CD4-positive, alpha-beta T cell (primary cell): ENCODE measurements around the gene NEK1. TPM values are rescaled to one million over a fixed set of nuclear protein-coding genes. Genes with fewer than 3 reads are reported as not detected.

Experiments
- ATAC-seq: fragments of 200-7000 bp; cut with Tn5 transposase; one replicate; pipeline ENCODE4 v1.10.0; 2022; ENCODE audit warnings: mild to moderate bottlenecking; ENCODE audit not compliant: poor library complexity
- CTCF ChIA-PET: fragments of 350-600 bp; sonication (Branson Sonifier 250); formaldehyde crosslinking; loops from one replicate; lab custom pipeline; 2021; ENCODE audit warnings: antibody characterized with exemption, inconsistent platforms; lab: Charles Lee
- POLR2A ChIA-PET: fragments of 350-600 bp; sonication (Branson Sonifier 250); formaldehyde crosslinking; loops from one replicate; lab custom pipeline; 2021; ENCODE audit warnings: antibody characterized with exemption, inconsistent platforms; lab: Charles Lee
- DNase-seq, 14 experiments: peaks; one replicate each; pipeline ENCODE4 v3.0.0-alpha.2; 2013 to 2020; ENCODE audit warnings: mixed read lengths in 2 of 14
- H3K27ac ChIP-seq, 2 donors: one replicate each; pipeline versions ENCODE4 v1.5.1 to v1.7.0; 2013; ENCODE audit warnings: low read length in 2 of 2, low read depth in 1 of 2, mild to moderate bottlenecking in 1 of 2
- H3K27me3 ChIP-seq, 2 experiments: 1 replicate in 1 of 2; 2 replicates in 1 of 2; pipeline versions ENCODE4 v1.6.1 to v1.7.0; 2013; ENCODE audit warnings: low read length in 2 of 2, control low read depth in 1 of 2, mild to moderate bottlenecking in 1 of 2, moderate library complexity in 1 of 2; ENCODE audit not compliant: insufficient read depth in 2 of 2, control insufficient read depth in 1 of 2
- H3K36me3 ChIP-seq: one replicate; pipeline ENCODE4 v1.6.1; 2013; ENCODE audit warnings: low read length, control low read depth; ENCODE audit not compliant: insufficient read depth
- H3K4me1 ChIP-seq: one replicate; pipeline ENCODE4 v1.6.1; 2013; ENCODE audit warnings: low read length, control low read depth; ENCODE audit not compliant: insufficient read depth
- H3K4me3 ChIP-seq: one replicate; pipeline ENCODE4 v1.5.1; 2013; ENCODE audit warnings: mild to moderate bottlenecking, low read length, moderate library complexity
- H3K9me3 ChIP-seq, 2 experiments: 1 replicate in 1 of 2; 2 replicates in 1 of 2; pipeline versions ENCODE4 v1.6.1 to v1.7.0; 2013; ENCODE audit warnings: low read length in 2 of 2, mild to moderate bottlenecking in 2 of 2, control low read depth in 1 of 2, moderate library complexity in 1 of 2; ENCODE audit not compliant: control insufficient read depth in 1 of 2, insufficient read depth in 1 of 2
- H3K27ac Mint-ChIP-seq: one replicate; pipeline ENCODE4 v1.8.0; 2020; ENCODE audit warnings: mixed read lengths
- H3K27me3 Mint-ChIP-seq: one replicate; pipeline ENCODE4 v1.8.0; 2021; ENCODE audit warnings: mixed read lengths
- H3K36me3 Mint-ChIP-seq: one replicate; pipeline ENCODE4 v1.8.0; 2021; ENCODE audit warnings: low read depth, mixed read lengths
- H3K4me1 Mint-ChIP-seq: one replicate; pipeline ENCODE4 v1.8.0; 2021; ENCODE audit warnings: low read depth, mixed read lengths
- H3K4me3 Mint-ChIP-seq: one replicate; pipeline ENCODE4 v1.8.0; 2020; ENCODE audit warnings: mild to moderate bottlenecking, mixed read lengths
- H3K9me3 Mint-ChIP-seq: one replicate; pipeline ENCODE4 v1.8.0; 2020; ENCODE audit warnings: mixed read lengths
- intact Hi-C, 2 experiments: fragments of 100-400 bp; cut with DNase I in 1 of 2; cut with micrococcal nuclease in 1 of 2; formaldehyde crosslinking; loops; one replicate each; pipeline versions ENCODE4 v1.15.1 to v1.9.0; 2023 to 2025; cut with DNase I, micrococcal nuclease
- total RNA-seq, 174 experiments: library from RNA in 2 of 174; stranded (reverse) in 2 of 174; gene quantifications; one replicate each; pipeline ENCODE4 v1.2.3 and lab custom pipeline; 2021 to 2026
- TF ChIP-seq, protein P1 (sequence below): fragments of 200-600 bp; IDR thresholded peaks from one replicate; pipeline ENCODE4 v1.8.0; 2022; ENCODE audit warnings: antibody characterized with exemption, mild to moderate bottlenecking

Gene NEK1
- total RNA-seq, 2 experiments from 2014 or later = 9.5 to 10.2 TPM

DNA sequence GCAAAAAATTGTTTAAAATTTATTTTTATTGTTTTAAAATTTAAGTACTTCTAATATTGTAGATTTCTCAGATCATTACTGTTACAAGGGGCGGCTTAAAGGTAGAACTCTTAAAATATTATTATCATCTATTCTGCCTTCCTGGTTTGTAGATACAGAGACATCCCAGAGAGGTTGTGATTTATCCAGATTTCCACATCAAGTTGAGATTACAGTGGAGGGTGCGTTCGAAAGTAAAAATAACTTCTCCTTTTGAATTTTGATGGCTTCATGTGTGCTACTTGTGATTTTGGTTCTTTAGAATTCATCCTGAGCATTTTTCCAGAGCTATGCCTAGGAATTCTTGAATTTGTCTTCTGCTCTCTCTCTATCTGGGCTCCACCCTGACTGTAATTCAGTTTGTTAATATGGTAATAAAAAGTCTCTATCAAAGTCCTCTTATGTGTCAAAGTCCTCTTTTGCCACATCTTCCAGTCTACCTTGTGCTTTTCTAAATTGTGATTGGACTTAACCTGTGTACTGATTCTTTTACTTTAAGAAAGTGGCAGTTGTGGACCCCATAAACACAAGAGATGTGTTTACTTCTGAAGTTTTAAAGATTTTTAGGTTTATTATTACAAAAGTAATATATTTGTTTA, 45.2 kb upstream of the NEK1 start:
- DNase-seq (no peak), ATAC-seq (no peak)
- TF ChIP-seq, protein P1, sequence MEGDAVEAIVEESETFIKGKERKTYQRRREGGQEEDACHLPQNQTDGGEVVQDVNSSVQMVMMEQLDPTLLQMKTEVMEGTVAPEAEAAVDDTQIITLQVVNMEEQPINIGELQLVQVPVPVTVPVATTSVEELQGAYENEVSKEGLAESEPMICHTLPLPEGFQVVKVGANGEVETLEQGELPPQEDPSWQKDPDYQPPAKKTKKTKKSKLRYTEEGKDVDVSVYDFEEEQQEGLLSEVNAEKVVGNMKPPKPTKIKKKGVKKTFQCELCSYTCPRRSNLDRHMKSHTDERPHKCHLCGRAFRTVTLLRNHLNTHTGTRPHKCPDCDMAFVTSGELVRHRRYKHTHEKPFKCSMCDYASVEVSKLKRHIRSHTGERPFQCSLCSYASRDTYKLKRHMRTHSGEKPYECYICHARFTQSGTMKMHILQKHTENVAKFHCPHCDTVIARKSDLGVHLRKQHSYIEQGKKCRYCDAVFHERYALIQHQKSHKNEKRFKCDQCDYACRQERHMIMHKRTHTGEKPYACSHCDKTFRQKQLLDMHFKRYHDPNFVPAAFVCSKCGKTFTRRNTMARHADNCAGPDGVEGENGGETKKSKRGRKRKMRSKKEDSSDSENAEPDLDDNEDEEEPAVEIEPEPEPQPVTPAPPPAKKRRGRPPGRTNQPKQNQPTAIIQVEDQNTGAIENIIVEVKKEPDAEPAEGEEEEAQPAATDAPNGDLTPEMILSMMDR = no peak
- Mint-ChIP-seq H3K4me1 (peaks cover 29% of the 10 kb centered on the region), H3K4me3 (no peak overlapping the region), H3K9me3 (no peaks in the 10 kb centered on the region), H3K27ac (no peak overlapping the region), H3K27me3 (no peaks in the 10 kb centered on the region), H3K36me3 (peaks cover 10% of the 10 kb centered on the region)
- intact Hi-C loops = no loop called here
- Histone ChIP-seq H3K9me3 (no peaks in the 10 kb centered on the region), H3K4me3 (no peak overlapping the region), H3K27me3 (no peaks in the 10 kb centered on the region), H3K27ac (no peak overlapping the region), H3K4me1 (peaks cover 5% of the 10 kb centered on the region), H3K36me3 (no peaks in the 10 kb centered on the region)
- ChIA-PET CTCF (interaction anchor here (1.2 to 3.6 kb wide), 2 partner anchors 19 to 45 kb away, joined by 3 to 22 read pairs; partner anchors contain the start of gene NEK1), POLR2A (interaction anchor here (3.5 kb wide), 1 partner anchor 45 kb away, joined by 10 read pairs; the partner anchor contains the start of gene NEK1)

DNA sequence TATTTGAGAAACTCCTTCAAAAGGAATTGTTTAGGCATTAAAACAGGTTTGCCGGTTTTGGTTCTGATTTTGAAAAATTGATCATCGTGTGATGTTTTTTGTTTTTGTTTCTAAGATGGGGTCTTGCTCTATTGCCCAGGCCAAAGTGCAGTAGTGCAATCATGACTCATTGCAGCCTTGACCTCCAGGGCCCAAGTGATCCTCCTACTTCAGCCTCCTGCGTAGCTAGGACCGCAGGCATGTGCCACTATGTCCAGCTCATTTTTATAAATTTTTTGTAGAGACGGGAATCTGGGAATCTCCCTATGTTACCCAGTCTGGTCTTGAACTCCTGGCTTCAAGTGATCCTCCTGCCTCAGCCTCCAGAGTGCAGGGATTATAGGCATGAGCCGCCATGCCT, 43.0 kb upstream of the NEK1 start:
- Histone ChIP-seq H3K9me3 (no peaks in the 10 kb centered on the region), H3K27me3 (no peaks in the 10 kb centered on the region), H3K4me3 (no peak overlapping the region), H3K4me1 (peaks cover 3% of the 10 kb centered on the region), H3K36me3 (no peaks in the 10 kb centered on the region), H3K27ac (no peak overlapping the region)
- ATAC-seq = no peak
- POLR2A ChIA-PET = no interaction called here
- intact Hi-C loops = no loop called here
- Mint-ChIP-seq H3K9me3 (no peaks in the 10 kb centered on the region), H3K27me3 (no peaks in the 10 kb centered on the region), H3K4me3 (no peak overlapping the region), H3K27ac (no peak overlapping the region), H3K36me3 (peaks cover 22% of the 10 kb centered on the region), H3K4me1 (peaks cover 32% of the 10 kb centered on the region)
- CTCF ChIA-PET = interaction anchor here (1.2 kb wide), 1 partner anchor 37 kb away, joined by 3 read pairs; no protein-coding TSS in a partner anchor
- DNase-seq = no peak
- TF ChIP-seq, protein P1 = no peak

DNA sequence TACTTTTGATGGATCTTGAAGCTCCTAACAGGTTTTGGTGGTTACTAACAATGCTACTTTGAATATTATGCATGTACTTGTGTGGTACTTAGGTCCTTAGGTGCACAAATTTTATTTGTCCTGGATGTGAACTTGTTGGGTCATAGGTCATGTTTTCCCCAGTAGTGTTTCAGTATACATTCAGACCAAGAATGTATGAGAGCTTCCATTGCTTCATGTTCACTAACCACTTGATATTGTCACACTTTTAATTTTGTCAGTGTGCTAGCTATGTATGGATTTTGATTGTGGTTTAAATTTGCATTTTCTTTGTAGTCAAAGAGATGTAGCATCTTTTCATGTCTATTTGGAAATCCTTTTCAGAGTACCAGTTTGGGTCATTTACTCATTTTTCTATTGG, 40.2 kb upstream of the NEK1 start:
- CTCF ChIA-PET = interaction anchor here (0.7 kb wide), 1 partner anchor 39 kb away, joined by 3 read pairs; no protein-coding TSS in a partner anchor
- TF ChIP-seq, protein P1 = no peak
- no peak for ATAC-seq
- Mint-ChIP-seq H3K4me3 (no peak overlapping the region), H3K27ac (no peak overlapping the region), H3K36me3 (peaks cover 28% of the 10 kb centered on the region), H3K9me3 (no peaks in the 10 kb centered on the region), H3K27me3 (no peaks in the 10 kb centered on the region), H3K4me1 (peaks cover 31% of the 10 kb centered on the region)
- no peak overlapping the region for H3K27ac ChIP-seq
- intact Hi-C loops = no loop called here
- no peak for DNase-seq
- no peaks in the 10 kb centered on the region for H3K27me3 ChIP-seq
- H3K4me1 ChIP-seq = no peaks in the 10 kb centered on the region
- no peaks in the 10 kb centered on the region for H3K36me3 ChIP-seq
- POLR2A ChIA-PET = no interaction called here
- no peak overlapping the region for H3K4me3 ChIP-seq
- no peaks in the 10 kb centered on the region for H3K9me3 ChIP-seq
